HG03469 (cell line): Measurements from ENCODE around the gene NUMA1.
A peak's percentile ranks its signal among the peaks of the same experiment; 100 is the strongest.

Experiments used
- ATAC-seq: cut with Tn5 transposase; IDR thresholded peaks from one replicate; pipeline ENCODE4 v1.9.1; 2021; ENCODE audit warnings: mild to moderate bottlenecking, moderate library complexity, moderate number of reproducible peaks; ENCODE audit not compliant: unreplicated experiment

NUMA1 gene, protein sequence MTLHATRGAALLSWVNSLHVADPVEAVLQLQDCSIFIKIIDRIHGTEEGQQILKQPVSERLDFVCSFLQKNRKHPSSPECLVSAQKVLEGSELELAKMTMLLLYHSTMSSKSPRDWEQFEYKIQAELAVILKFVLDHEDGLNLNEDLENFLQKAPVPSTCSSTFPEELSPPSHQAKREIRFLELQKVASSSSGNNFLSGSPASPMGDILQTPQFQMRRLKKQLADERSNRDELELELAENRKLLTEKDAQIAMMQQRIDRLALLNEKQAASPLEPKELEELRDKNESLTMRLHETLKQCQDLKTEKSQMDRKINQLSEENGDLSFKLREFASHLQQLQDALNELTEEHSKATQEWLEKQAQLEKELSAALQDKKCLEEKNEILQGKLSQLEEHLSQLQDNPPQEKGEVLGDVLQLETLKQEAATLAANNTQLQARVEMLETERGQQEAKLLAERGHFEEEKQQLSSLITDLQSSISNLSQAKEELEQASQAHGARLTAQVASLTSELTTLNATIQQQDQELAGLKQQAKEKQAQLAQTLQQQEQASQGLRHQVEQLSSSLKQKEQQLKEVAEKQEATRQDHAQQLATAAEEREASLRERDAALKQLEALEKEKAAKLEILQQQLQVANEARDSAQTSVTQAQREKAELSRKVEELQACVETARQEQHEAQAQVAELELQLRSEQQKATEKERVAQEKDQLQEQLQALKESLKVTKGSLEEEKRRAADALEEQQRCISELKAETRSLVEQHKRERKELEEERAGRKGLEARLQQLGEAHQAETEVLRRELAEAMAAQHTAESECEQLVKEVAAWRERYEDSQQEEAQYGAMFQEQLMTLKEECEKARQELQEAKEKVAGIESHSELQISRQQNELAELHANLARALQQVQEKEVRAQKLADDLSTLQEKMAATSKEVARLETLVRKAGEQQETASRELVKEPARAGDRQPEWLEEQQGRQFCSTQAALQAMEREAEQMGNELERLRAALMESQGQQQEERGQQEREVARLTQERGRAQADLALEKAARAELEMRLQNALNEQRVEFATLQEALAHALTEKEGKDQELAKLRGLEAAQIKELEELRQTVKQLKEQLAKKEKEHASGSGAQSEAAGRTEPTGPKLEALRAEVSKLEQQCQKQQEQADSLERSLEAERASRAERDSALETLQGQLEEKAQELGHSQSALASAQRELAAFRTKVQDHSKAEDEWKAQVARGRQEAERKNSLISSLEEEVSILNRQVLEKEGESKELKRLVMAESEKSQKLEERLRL (N-terminal part only)

GRCh38 chr11:72080326-72081183 is at the start of gene NUMA1, which contains the start of gene LRRC51:
NUMA1 (minus strand) TSS chr11:72080542; CDS start chr11:72035943, 44,599 bp downstream.
LRRC51 (plus strand) TSS chr11:72080850; CDS start chr11:72089084, 8,234 bp downstream.
- peak; percentile 88 for ATAC-seq

DNA sequence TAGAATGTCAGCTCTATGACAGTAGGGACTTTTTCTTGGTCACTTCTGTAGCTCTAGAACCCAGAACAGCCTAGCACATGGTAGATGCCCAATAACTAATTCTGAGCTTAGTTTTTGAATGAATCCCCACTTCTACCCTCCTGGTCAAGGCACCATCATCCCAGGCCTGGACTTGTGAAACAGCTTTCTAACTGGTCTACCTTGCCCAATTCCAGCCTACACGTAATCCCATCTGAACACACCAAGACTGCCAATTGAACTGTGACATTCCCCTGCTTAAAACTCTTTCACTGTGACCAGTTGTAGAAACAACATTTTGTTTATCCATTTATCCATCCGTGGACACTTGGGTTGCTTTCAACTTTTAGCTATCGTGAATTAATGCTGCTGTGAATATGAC is 49.0 kb upstream of the NUMA1 start:
- no peak for ATAC-seq

GRCh38 chr11:72127923-72128322 is 47.6 kb upstream of the NUMA1 start:
- no peak for ATAC-seq

- no peak for ATAC-seq
Observed at GRCh38 chr11:72125956-72126355, 45.6 kb upstream of the NUMA1 start.

GRCh38 chr11:72124046-72124445 is 43.7 kb upstream of the NUMA1 start:
- no peak for ATAC-seq

DNA sequence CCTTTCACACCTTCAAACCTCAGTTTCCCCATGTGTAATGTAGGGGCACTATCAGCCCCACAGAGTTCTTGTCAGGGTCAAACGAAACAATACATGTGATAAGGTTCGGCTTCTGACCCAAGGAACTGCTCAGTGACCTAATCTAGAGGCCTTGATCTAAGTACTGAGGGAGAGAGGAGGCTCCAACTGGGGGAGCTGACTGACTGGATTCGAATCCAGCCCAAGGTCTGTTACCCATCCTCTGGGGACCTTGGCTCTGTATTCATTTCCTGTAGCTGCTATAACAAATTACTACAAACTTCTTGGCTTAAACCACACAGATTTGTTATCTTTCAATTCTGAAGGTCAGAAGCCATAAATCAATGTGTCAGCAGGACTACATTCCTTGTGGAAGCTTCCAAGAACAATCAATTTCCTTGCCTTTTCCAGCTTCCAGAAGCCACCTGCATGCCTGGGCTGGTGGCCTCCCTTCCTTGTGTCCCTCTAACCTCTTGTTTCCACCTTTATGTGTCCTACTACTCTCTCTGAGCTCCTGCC is 42.8 kb upstream of the NUMA1 start:
- ATAC-seq: no peak

- no peak for ATAC-seq
Observed at GRCh38 chr11:72122607-72123006, 42.3 kb upstream of the NUMA1 start.

GRCh38 chr11:72120930-72121329 is 40.6 kb upstream of the NUMA1 start:
- ATAC-seq: no peak

GRCh38 chr11:72119198-72119597 is 38.9 kb upstream of the NUMA1 start:
- no peak for ATAC-seq

DNA sequence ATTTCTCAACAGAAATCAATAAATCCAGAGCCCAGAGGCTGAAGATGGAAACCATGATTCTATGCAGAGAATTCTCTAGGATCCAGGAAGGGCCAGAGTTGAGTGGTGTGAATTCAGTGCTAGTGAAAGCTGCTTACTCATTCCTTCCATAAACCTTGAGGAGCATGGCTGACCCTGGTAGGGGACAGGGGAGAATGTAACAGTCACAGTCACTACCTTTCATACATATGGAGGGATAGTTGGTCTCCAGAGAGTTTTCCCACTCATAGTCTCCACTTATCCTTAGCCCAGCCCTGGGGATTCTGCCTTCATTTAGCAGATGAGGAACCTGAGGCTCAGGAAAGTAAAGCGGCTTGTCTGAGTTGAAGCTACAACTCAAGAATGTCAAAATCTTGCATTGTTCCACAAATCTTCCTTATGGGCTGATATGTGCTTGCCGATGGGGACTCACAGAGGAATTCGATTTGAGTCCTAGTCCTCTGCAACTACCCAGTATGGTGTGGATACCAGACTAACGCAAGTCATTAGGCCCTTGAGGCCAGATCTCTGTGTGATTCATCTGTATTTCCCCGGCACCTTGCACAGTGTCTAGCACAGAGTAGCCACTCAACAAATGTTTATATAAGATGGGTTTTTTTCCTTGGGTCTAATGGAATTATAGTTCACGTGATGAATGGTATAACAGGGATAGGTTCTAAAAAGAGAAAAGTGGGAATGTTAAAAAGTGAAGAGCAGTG is 35.8 kb upstream of the NUMA1 start:
- no peak for ATAC-seq

DNA sequence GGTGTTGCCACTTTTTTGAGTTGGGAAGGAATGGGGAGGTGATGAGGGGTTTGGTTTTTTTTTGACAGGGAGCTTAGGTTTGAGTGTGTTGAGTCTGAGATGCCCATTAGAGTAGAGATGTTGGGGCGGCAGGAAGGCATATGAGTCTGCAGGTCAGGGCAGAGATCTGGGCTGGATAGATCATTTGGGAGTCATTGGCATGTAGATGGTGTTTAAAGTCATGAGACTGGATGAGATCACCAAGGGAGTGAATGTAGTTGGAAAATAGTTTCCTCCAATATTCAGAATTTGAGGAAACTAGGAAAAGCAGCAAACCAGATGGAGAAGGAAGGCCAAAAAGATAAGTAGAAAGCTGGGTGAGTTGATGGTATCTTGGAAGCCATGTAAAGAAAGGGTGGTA is 34.2 kb upstream of the NUMA1 start:
- no peak for ATAC-seq

- no peak for ATAC-seq
Observed at GRCh38 chr11:72112978-72113808, 32.9 kb upstream of the NUMA1 start.

- ATAC-seq: peak; percentile 82
Observed at GRCh38 chr11:72112143-72112977, 32.0 kb upstream of the NUMA1 start, which contains the start of gene ANAPC15. ANAPC15 (minus strand) TSS chr11:72112695; CDS start chr11:72111276, 1,419 bp downstream.

- ATAC-seq: no peak
Observed at GRCh38 chr11:72111300-72112142, 31.2 kb upstream of the NUMA1 start.

DNA sequence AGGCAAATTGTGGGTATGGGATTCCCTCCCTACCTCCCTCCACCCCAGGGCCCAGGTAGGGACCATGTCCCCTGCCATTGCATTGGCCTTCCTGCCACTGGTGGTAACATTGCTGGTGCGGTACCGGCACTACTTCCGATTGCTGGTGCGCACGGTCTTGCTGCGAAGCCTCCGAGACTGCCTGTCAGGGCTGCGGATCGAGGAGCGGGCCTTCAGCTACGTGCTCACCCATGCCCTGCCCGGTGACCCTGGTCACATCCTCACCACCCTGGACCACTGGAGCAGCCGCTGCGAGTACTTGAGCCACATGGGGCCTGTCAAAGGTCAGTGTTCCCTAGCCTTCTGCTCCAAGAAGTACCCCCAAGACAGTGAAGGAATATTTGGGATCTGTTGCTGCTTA is 25.5 kb upstream of the NUMA1 start, which contains the start of gene TOMT:
TOMT (plus strand) TSS at position 37 of the 400 bp plus-strand sequence; CDS start at position 65, 28 bp downstream.
- ATAC-seq: no peak

DNA sequence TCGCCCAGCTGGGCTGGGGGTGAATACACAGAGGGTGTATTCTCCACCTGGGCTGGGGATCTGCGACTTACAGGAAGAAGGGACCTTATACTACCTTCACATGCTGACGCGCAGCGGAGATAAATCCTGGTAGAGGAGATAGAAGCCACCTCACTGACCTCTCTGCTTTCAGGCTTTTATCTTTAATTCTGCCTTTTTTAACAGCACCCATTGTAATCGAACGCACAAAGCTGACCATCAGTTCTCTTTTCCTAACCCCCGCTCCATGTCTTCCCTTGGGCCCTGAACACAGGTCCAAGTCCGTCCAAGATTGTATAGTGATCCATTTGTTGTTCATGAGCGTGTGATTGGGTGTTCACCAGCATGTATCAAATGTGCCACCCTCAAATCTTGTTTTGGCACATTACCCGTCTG is 23.4 kb upstream of the NUMA1 start:
- ATAC-seq: no peak
